SK-N-MC (cell line): ENCODE measurements around the gene AIFM1.

Experiments
- EZH2 ChIP-seq: fragments of 200-600 bp; sonication (generic); IDR thresholded peaks from one replicate; pipeline ENCODE4 v1.6.1; 2017; ENCODE audit warnings: antibody characterized with exemption
- FOXP2 ChIP-seq: optimal IDR thresholded peaks from 2 replicates; pipeline ENCODE3; 2011; ENCODE audit warnings: mild to moderate bottlenecking, moderate library complexity; ENCODE audit not compliant: insufficient read depth; ENCODE audit errors: extremely low read length, control extremely low read depth
- POLR2AphosphoS5 ChIP-seq: IDR thresholded peaks from 2 replicates; pipeline ENCODE4 v1.6.1; 2012; ENCODE audit warnings: mild to moderate bottlenecking, low read depth, low read length, borderline replicate concordance

- TF ChIP-seq POLR2AphosphoS5 (no peak), EZH2 (no peak), FOXP2 (no peak)
Measured at GRCh38 chrX:130171446-130172126, 5.9 kb upstream of the AIFM1 start, which contains the start of gene RAB33A.
